GM12874 (cell line): Measurements from ENCODE around the gene DCAF8L2.

Experiments
- CTCF ChIP-seq: IDR thresholded peaks from 2 replicates; pipeline ENCODE4 v1.5.1; 2011; ENCODE audit warnings: low read depth, mild to moderate bottlenecking, control low read depth, low read length, moderate library complexity; ENCODE audit not compliant: insufficient read depth

Gene DCAF8L2

DNA sequence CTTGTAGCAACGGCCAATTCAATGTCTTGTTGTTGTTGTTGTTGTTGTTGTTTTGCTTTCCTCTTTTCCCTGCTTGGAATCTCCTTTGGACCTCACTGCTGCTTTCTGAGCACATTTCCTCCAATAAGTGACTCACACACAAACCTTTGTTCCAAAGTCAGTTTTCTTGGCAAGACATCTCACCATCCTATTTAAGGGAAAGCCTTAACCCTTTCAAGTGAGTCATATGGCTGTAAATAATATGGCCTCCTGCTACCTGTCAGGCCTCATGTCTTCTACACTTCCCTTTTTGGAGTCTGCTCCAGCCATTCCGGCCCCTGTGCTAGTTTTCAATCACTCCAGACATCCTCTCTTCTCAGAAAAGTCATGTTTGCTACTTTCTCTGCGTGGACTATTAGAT is 138.1 kb downstream of the DCAF8L2 start:
- no peak for TF ChIP-seq CTCF

- no peak for TF ChIP-seq CTCF
Measured at GRCh38 chrX:27731962-27732361, 141.8 kb downstream of the DCAF8L2 start.

DNA sequence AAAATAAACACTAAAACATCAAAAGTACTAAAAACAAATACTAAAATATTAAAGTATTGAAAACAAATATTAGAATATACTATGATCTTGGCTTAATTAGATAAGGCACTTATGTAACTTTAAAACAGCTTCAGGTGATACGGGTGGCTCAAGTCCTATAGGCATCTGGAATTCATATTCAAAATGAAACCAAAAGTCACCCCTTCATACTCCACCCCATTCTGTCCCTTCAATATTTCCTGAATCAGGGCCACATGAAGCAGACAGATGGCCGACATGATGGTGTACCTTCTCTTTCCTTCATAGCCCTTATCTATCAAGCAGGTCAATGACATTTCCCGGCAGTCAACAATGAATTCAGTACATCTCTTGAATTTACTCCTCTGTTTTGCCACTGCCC is 145.8 kb downstream of the DCAF8L2 start:
- no peak for TF ChIP-seq CTCF

- no peak for TF ChIP-seq CTCF
Measured at GRCh38 chrX:27740933-27741332, 150.8 kb downstream of the DCAF8L2 start.

- no peak for TF ChIP-seq CTCF
Measured at GRCh38 chrX:27746516-27746915, 156.4 kb downstream of the DCAF8L2 start.

DNA sequence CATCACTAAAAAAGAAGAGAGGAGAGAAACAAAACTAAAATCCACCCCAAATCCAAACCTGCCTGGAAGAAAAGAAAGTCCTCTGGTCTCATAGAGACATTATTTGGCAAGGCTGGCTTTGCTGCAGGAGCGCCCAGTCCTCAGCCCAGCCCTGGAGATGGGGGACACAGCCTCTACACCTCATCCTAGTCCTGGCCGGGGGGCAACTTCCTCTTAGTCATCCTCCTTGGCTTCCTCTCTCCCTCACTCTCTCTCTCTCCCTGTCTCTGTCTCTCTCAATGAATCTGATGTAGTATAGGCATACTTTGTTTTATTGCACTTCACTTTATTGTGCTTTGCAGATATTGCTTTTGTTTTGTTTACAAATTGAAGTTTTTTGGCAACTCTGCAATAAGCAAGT is 161.8 kb downstream of the DCAF8L2 start:
- TF ChIP-seq CTCF = no peak

DNA sequence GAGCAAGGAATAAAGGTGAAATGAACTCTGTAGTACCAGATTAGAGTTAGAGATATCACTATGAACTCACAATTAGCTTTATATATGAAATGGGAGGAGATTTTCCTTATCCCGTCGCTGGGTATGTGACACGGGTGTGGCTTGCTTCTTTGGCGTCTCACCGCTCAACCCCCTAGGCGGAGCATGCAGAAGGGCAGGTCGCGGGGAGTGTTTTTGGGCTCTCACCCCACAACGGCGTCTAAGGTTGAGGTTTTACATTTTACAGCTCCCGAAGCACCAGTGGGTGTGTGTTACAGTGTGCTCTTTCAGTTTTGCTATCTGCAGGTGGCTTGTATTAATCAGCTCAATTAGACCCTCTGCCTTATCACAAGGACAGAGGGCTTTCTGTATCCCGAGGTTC is 175.6 kb downstream of the DCAF8L2 start:
- no peak for TF ChIP-seq CTCF

GRCh38 chrX:27767387-27767786 is 177.2 kb downstream of the DCAF8L2 start:
- TF ChIP-seq CTCF = no peak
